ENCODE results near the gene KNOP1.

KNOP1 gene

GRCh38 chr16:19690196-19690595 is 27.8 kb downstream of the KNOP1 start:
- Histone ChIP-seq H3K9me2 (ENCODE audit: low read depth, low read length) (no peaks in the 10 kb centered on the region), H3K4me3 (ENCODE audit: low read depth, low read length, poor library complexity, severe bottlenecking) (no peak overlapping the region), H3K4me2 (ENCODE audit: low read length) (no peak overlapping the region), H3K9ac (ENCODE audit: low read length) (no peak overlapping the region), H3K79me2 (ENCODE audit: insufficient read depth, low read length) (no peaks in the 10 kb centered on the region), H3K36me3 (ENCODE audit: insufficient read depth, low read length) (peaks cover 21% of the 10 kb centered on the region), H3F3A (ENCODE audit: insufficient read depth, low read length) (no peaks in the 10 kb centered on the region), H2AFZ (ENCODE audit: low read length) (no peak overlapping the region), H3K27me3 (ENCODE audit: insufficient read depth, low read length) (no peaks in the 10 kb centered on the region), H3K4me1 (ENCODE audit: insufficient read depth, low read length, severe bottlenecking) (no peaks in the 10 kb centered on the region), H3K27ac (ENCODE audit: low read depth, low read length, poor library complexity, severe bottlenecking) (no peak overlapping the region), H3K9me3 (ENCODE audit: low read length) (no peaks in the 10 kb centered on the region), H4K20me1 (ENCODE audit: insufficient read depth, low read length) (no peaks in the 10 kb centered on the region)
- TF ChIP-seq, protein P1, sequence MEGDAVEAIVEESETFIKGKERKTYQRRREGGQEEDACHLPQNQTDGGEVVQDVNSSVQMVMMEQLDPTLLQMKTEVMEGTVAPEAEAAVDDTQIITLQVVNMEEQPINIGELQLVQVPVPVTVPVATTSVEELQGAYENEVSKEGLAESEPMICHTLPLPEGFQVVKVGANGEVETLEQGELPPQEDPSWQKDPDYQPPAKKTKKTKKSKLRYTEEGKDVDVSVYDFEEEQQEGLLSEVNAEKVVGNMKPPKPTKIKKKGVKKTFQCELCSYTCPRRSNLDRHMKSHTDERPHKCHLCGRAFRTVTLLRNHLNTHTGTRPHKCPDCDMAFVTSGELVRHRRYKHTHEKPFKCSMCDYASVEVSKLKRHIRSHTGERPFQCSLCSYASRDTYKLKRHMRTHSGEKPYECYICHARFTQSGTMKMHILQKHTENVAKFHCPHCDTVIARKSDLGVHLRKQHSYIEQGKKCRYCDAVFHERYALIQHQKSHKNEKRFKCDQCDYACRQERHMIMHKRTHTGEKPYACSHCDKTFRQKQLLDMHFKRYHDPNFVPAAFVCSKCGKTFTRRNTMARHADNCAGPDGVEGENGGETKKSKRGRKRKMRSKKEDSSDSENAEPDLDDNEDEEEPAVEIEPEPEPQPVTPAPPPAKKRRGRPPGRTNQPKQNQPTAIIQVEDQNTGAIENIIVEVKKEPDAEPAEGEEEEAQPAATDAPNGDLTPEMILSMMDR (IDR thresholded peaks at IDR 0.05; ENCODE audit: low read length): no peak
- no peak for TF ChIP-seq EZH2 (IDR thresholded peaks at IDR 0.05; ENCODE audit: borderline replicate concordance, low read length)

- Histone ChIP-seq H3K27me3 (ENCODE audit: insufficient read depth, low read length) (no peaks in the 10 kb centered on the region), H3K27ac (ENCODE audit: low read depth, low read length, poor library complexity, severe bottlenecking) (no peak overlapping the region), H3K36me3 (ENCODE audit: insufficient read depth, low read length) (peaks cover 22% of the 10 kb centered on the region), H3K79me2 (ENCODE audit: insufficient read depth, low read length) (no peaks in the 10 kb centered on the region), H3K9me3 (ENCODE audit: low read length) (no peaks in the 10 kb centered on the region), H2AFZ (ENCODE audit: low read length) (no peak overlapping the region), H3K4me1 (ENCODE audit: insufficient read depth, low read length, severe bottlenecking) (no peaks in the 10 kb centered on the region), H3K4me2 (ENCODE audit: low read length) (no peak overlapping the region), H4K20me1 (ENCODE audit: insufficient read depth, low read length) (no peaks in the 10 kb centered on the region), H3K9me2 (ENCODE audit: low read depth, low read length) (no peaks in the 10 kb centered on the region), H3K9ac (ENCODE audit: low read length) (no peak overlapping the region), H3F3A (ENCODE audit: insufficient read depth, low read length) (no peaks in the 10 kb centered on the region), H3K4me3 (ENCODE audit: low read depth, low read length, poor library complexity, severe bottlenecking) (no peak overlapping the region)
- no peak for TF ChIP-seq EZH2 (IDR thresholded peaks at IDR 0.05; ENCODE audit: borderline replicate concordance, low read length)
- TF ChIP-seq, protein P1 (IDR thresholded peaks at IDR 0.05; ENCODE audit: low read length): no peak
Measured at GRCh38 chr16:19689342-19689741, 28.7 kb downstream of the KNOP1 start.

- TF ChIP-seq EZH2 (IDR thresholded peaks at IDR 0.05; ENCODE audit: borderline replicate concordance, low read length): no peak
- TF ChIP-seq, protein P1 (IDR thresholded peaks at IDR 0.05; ENCODE audit: low read length): no peak
- H3K4me1 ChIP-seq (ENCODE audit: insufficient read depth, low read length, severe bottlenecking): no peaks in the 10 kb centered on the region
- peaks cover 28% of the 10 kb centered on the region for H3K36me3 ChIP-seq (ENCODE audit: insufficient read depth, low read length)
- no peak overlapping the region for H3K27ac ChIP-seq (ENCODE audit: low read depth, low read length, poor library complexity, severe bottlenecking)
- H3K79me2 ChIP-seq (ENCODE audit: insufficient read depth, low read length): no peaks in the 10 kb centered on the region
- no peaks in the 10 kb centered on the region for H3F3A ChIP-seq (ENCODE audit: insufficient read depth, low read length)
- H3K9me3 ChIP-seq (ENCODE audit: low read length): no peaks in the 10 kb centered on the region
- no peak overlapping the region for H3K4me3 ChIP-seq (ENCODE audit: low read depth, low read length, poor library complexity, severe bottlenecking)
- H4K20me1 ChIP-seq (ENCODE audit: insufficient read depth, low read length): no peaks in the 10 kb centered on the region
- H3K9ac ChIP-seq (ENCODE audit: low read length): no peak overlapping the region
- H2AFZ ChIP-seq (ENCODE audit: low read length): no peak overlapping the region
- H3K4me2 ChIP-seq (ENCODE audit: low read length): no peak overlapping the region
- no peaks in the 10 kb centered on the region for H3K9me2 ChIP-seq (ENCODE audit: low read depth, low read length)
- no peaks in the 10 kb centered on the region for H3K27me3 ChIP-seq (ENCODE audit: insufficient read depth, low read length)
Measured at GRCh38 chr16:19688396-19689024, 29.5 kb downstream of the KNOP1 start.
